ENCODE measurements around the gene MACROD2. TPM values are rescaled to one million over a fixed set of nuclear protein-coding genes. Genes with fewer than 3 reads are reported as not detected.

MACROD2 gene
- total RNA-seq, 1 experiment from 2014 or later, result 3.7 TPM

DNA sequence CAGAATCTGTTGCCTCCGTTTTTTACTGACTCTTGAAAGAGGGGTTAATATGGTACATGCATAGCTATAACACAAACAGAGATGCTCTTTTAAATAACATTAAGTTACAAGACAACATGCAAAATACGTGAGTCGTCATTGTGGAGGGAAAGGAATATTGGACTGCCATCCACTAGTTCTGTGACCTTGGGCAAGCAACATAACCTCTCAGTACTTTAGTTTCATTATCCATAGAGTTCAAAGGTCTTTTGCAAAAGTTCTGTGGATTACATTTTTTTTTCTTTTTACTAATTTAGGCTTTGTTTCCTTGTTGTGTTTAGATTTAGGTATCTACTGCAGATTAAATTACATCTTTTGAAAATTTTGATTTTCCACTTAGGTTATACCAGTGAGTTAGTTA is 70.5 kb downstream of the MACROD2 start:
- ATAC-seq, result no peak
- Histone ChIP-seq H3K27ac (ENCODE audit: low read depth, low read length) (no peak overlapping the region), H3K9ac (ENCODE audit: low read length) (no peak overlapping the region), H4K20me1 (ENCODE audit: insufficient read depth) (no peaks in the 10 kb centered on the region), H3K4me2 (ENCODE audit: low read length) (no peak overlapping the region), H3K79me2 (ENCODE audit: insufficient read depth, low read length) (no peaks in the 10 kb centered on the region), H3K27me3 (ENCODE audit: insufficient read depth, low read length) (no peaks in the 10 kb centered on the region), H3K4me3 (replicated peaks in 1 of 2; ENCODE audit: low read depth in 1 of 2, low read length in 2 of 2) (no peak overlapping the region), H3K9me2 (ENCODE audit: insufficient read depth) (no peaks in the 10 kb centered on the region), H3K4me1 (ENCODE audit: control insufficient read depth in 1 of 2, insufficient read depth in 2 of 2, low read length in 2 of 2) (no peaks in the 10 kb centered on the region; a peak in 1 of 4 replicates), H2AFZ (ENCODE audit: low read depth, low read length, poor library complexity, severe bottlenecking) (no peak overlapping the region), H3K36me3 (ENCODE audit: control insufficient read depth in 1 of 2, insufficient read depth in 2 of 2, low read length in 2 of 2) (no peaks in the 10 kb centered on the region), H3K9me3 (ENCODE audit: control insufficient read depth in 1 of 2, insufficient read depth in 1 of 2, low read depth in 1 of 2, low read length in 2 of 2) (no peaks in the 10 kb centered on the region)
- TF ChIP-seq, protein P1, sequence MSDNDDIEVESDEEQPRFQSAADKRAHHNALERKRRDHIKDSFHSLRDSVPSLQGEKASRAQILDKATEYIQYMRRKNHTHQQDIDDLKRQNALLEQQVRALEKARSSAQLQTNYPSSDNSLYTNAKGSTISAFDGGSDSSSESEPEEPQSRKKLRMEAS (IDR thresholded peaks at IDR 0.05), result no peak
- TF ChIP-seq, protein P2, sequence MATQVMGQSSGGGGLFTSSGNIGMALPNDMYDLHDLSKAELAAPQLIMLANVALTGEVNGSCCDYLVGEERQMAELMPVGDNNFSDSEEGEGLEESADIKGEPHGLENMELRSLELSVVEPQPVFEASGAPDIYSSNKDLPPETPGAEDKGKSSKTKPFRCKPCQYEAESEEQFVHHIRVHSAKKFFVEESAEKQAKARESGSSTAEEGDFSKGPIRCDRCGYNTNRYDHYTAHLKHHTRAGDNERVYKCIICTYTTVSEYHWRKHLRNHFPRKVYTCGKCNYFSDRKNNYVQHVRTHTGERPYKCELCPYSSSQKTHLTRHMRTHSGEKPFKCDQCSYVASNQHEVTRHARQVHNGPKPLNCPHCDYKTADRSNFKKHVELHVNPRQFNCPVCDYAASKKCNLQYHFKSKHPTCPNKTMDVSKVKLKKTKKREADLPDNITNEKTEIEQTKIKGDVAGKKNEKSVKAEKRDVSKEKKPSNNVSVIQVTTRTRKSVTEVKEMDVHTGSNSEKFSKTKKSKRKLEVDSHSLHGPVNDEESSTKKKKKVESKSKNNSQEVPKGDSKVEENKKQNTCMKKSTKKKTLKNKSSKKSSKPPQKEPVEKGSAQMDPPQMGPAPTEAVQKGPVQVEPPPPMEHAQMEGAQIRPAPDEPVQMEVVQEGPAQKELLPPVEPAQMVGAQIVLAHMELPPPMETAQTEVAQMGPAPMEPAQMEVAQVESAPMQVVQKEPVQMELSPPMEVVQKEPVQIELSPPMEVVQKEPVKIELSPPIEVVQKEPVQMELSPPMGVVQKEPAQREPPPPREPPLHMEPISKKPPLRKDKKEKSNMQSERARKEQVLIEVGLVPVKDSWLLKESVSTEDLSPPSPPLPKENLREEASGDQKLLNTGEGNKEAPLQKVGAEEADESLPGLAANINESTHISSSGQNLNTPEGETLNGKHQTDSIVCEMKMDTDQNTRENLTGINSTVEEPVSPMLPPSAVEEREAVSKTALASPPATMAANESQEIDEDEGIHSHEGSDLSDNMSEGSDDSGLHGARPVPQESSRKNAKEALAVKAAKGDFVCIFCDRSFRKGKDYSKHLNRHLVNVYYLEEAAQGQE (IDR thresholded peaks at IDR 0.05; ENCODE audit: low read depth), result no peak
- TF ChIP-seq ELF1 (IDR thresholded peaks at IDR 0.05; ENCODE audit: borderline replicate concordance, low read depth) (no peak), ZNF274 (IDR thresholded peaks at IDR 0.05; ENCODE audit: low read depth, low read length) (no peak), SRF (IDR thresholded peaks at IDR 0.05; ENCODE audit: low read depth) (no peak), SP1 (IDR thresholded peaks at IDR 0.05; ENCODE audit: low read depth) (no peak), SIN3A (IDR thresholded peaks at IDR 0.05; ENCODE audit: low read depth) (no peak), POLR2A (IDR thresholded peaks at IDR 0.05; ENCODE audit: borderline replicate concordance, extremely low read depth, insufficient read depth, insufficient read length) (no peak), EZH2 (IDR thresholded peaks at IDR 0.05) (no peak), FOSL1 (IDR thresholded peaks at IDR 0.05; ENCODE audit: low read depth) (no peak), EGR1 (IDR thresholded peaks at IDR 0.05; ENCODE audit: low read depth) (no peak), ZFX (IDR thresholded peaks at IDR 0.05) (no peak), JUND (IDR thresholded peaks at IDR 0.05) (no peak), POLR2AphosphoS5 (IDR thresholded peaks at IDR 0.05; ENCODE audit: low read depth, low read length) (no peak), RAD21 (IDR thresholded peaks at IDR 0.05; ENCODE audit: low read depth) (no peak), CBX3 (IDR thresholded peaks at IDR 0.05; ENCODE audit: low read depth) (no peak), TCF7L2 (IDR thresholded peaks at IDR 0.05; ENCODE audit: borderline replicate concordance, extremely low read depth, insufficient read depth, insufficient read length) (no peak)
- TF ChIP-seq, protein P3, sequence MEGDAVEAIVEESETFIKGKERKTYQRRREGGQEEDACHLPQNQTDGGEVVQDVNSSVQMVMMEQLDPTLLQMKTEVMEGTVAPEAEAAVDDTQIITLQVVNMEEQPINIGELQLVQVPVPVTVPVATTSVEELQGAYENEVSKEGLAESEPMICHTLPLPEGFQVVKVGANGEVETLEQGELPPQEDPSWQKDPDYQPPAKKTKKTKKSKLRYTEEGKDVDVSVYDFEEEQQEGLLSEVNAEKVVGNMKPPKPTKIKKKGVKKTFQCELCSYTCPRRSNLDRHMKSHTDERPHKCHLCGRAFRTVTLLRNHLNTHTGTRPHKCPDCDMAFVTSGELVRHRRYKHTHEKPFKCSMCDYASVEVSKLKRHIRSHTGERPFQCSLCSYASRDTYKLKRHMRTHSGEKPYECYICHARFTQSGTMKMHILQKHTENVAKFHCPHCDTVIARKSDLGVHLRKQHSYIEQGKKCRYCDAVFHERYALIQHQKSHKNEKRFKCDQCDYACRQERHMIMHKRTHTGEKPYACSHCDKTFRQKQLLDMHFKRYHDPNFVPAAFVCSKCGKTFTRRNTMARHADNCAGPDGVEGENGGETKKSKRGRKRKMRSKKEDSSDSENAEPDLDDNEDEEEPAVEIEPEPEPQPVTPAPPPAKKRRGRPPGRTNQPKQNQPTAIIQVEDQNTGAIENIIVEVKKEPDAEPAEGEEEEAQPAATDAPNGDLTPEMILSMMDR (IDR thresholded peaks at IDR 0.05 in 2 of 3, conservative IDR thresholded peaks at IDR 0.05 in 1 of 3; ENCODE audit: borderline replicate concordance in 1 of 3, insufficient read depth in 1 of 3, low read depth in 2 of 3, low read length in 2 of 3), result no peak
- TF ChIP-seq, protein P4, sequence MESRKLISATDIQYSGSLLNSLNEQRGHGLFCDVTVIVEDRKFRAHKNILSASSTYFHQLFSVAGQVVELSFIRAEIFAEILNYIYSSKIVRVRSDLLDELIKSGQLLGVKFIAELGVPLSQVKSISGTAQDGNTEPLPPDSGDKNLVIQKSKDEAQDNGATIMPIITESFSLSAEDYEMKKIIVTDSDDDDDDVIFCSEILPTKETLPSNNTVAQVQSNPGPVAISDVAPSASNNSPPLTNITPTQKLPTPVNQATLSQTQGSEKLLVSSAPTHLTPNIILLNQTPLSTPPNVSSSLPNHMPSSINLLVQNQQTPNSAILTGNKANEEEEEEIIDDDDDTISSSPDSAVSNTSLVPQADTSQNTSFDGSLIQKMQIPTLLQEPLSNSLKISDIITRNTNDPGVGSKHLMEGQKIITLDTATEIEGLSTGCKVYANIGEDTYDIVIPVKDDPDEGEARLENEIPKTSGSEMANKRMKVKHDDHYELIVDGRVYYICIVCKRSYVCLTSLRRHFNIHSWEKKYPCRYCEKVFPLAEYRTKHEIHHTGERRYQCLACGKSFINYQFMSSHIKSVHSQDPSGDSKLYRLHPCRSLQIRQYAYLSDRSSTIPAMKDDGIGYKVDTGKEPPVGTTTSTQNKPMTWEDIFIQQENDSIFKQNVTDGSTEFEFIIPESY (IDR thresholded peaks at IDR 0.05; ENCODE audit: extremely low read depth, insufficient replicate concordance, low read length), result no peak
- TF ChIP-seq, protein P5, sequence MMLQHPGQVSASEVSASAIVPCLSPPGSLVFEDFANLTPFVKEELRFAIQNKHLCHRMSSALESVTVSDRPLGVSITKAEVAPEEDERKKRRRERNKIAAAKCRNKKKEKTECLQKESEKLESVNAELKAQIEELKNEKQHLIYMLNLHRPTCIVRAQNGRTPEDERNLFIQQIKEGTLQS (IDR thresholded peaks at IDR 0.05), result no peak
- ChIA-PET CTCF (no interaction called here), RAD21 (ENCODE audit: low non-redundant PET in 1 of 2, low total read pairs in 2 of 2, uncharacterized antibody in 2 of 2, unreplicated experiment in 2 of 2) (no interaction called here), POLR2A (no interaction called here)
- BruUV-seq (replicated peaks), result no TSS peak
- no peak for DNase-seq (ENCODE audit: low read depth, low spot score)
- intact Hi-C loops (cut with micrococcal nuclease), result no loop called here

Measured in HCT116 (cell line).